Gastrocnemius medialis (tissue), 4 donors: Measurements from ENCODE around the gene CEBPZ. TPM values are rescaled to one million over a fixed set of nuclear protein-coding genes. Genes with fewer than 3 reads are reported as not detected.

Source experiments
- ATAC-seq, 2 donors: fragments of 150-250 bp; one replicate each; pipeline ENCODE4 v1.9.1; 2016
- DNase-seq, 2 donors: peaks; one replicate each; pipeline ENCODE4 v3.0.0-alpha.2; 2019
- H3K27ac ChIP-seq, 4 donors: fragments of 200-600 bp; sonication (generic); 1 replicate in 1 of 4; 2 replicates in 3 of 4; pipeline ENCODE4 v1.5.1; 2016 to 2018; ENCODE audit warnings: mild to moderate bottlenecking in 2 of 4, moderate library complexity in 1 of 4
- H3K27me3 ChIP-seq, 3 donors: fragments of 200-600 bp; sonication (generic) in 2 of 3; 1 replicate in 1 of 3; 2 replicates in 2 of 3; pipeline versions ENCODE4 v1.5.1 to v1.6.0; 2016 to 2019; ENCODE audit warnings: mild to moderate bottlenecking in 1 of 3, moderate library complexity in 1 of 3
- H3K36me3 ChIP-seq, 2 donors: fragments of 200-600 bp; sonication (generic) in 1 of 2; one replicate each; pipeline ENCODE4 v1.5.1; 2017 to 2018
- H3K4me1 ChIP-seq, 2 donors: fragments of 200-600 bp; sonication (generic) in 1 of 2; one replicate each; pipeline ENCODE4 v1.5.1; 2016 to 2017; ENCODE audit warnings: mild to moderate bottlenecking in 2 of 2
- H3K4me3 ChIP-seq, 4 donors: fragments of 200-600 bp; sonication (generic) in 3 of 4; 1 replicate in 1 of 4; 2 replicates in 3 of 4; pipeline ENCODE4 v1.5.1; 2016 to 2019; ENCODE audit warnings: mild to moderate bottlenecking in 2 of 4
- H3K9me3 ChIP-seq, 3 donors: fragments of 200-600 bp; sonication (generic) in 2 of 3; 1 replicate in 1 of 3; 2 replicates in 2 of 3; pipeline ENCODE4 v1.5.1; 2016 to 2019
- POLR2A ChIP-seq, 2 donors: fragments of 450-650 bp; IDR thresholded peaks; one replicate each; pipeline ENCODE4 v1.6.1; 2017; ENCODE audit warnings: antibody characterized with exemption in 2 of 2, mild to moderate bottlenecking in 2 of 2, moderate library complexity in 2 of 2
- in situ Hi-C, 4 donors: fragments of 200-750 bp; cut with MboI; loops; one replicate each; pipeline versions ENCODE4 v1.15.0 to v1.8.0; 2017; ENCODE audit warnings: low sequenced_read_pairs in 4 of 4
- intact Hi-C: fragments of 100-400 bp; cut with DNase I; formaldehyde crosslinking; loops from one replicate; pipeline ENCODE4 v1.15.1; 2023; ENCODE audit warnings: low total_unique reads
- total RNA-seq, 4 donors: library from RNA; depleted of rRNA; stranded (reverse); fragments of >200 nt; gene quantifications; one replicate each; pipeline versions ENCODE4 v1.1.0 to v1.2.3, GENCODE V29; 2016
- TF ChIP-seq, protein P1 (sequence below), 5 experiments: fragments of 450-650 bp in 3 of 5; fragments of 200-600 bp in 2 of 5; sonication (generic) in 2 of 5; IDR thresholded peaks in 4 of 5; conservative IDR thresholded peaks in 1 of 5; 1 replicate in 4 of 5; 2 replicates in 1 of 5; pipeline ENCODE4 v1.5.1; 2016 to 2019; ENCODE audit warnings: antibody characterized with exemption in 5 of 5, mild to moderate bottlenecking in 3 of 5, moderate library complexity in 3 of 5

The CEBPZ gene
- total RNA-seq, 4 donors from 2014 or later: 43.2 to 75.0 (median 51.9) TPM

DNA sequence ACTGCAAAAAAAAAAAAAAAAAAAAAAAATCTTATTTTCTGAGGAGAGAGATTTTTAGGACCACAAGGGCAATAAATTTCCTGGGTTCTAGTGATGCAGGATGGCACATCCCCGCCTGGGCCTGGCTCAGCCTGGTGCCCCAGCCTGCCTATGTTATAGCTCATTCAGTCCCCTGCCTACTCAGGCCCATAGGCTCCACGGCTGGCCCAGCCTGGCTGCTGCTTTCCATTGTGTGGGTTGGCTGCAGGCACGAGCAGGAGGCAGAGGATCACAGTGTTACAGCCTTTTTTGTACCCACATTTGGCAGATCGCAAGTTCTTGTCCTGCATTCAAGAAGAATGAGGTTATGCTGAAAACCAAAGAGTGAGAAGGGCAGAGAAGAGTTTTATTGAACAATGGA lies 40.1 kb downstream of the CEBPZ start:
- no peak overlapping the region for H3K4me3 ChIP-seq
- no peak for DNase-seq
- no peaks in the 10 kb centered on the region for H3K9me3 ChIP-seq
- TF ChIP-seq, protein P1, sequence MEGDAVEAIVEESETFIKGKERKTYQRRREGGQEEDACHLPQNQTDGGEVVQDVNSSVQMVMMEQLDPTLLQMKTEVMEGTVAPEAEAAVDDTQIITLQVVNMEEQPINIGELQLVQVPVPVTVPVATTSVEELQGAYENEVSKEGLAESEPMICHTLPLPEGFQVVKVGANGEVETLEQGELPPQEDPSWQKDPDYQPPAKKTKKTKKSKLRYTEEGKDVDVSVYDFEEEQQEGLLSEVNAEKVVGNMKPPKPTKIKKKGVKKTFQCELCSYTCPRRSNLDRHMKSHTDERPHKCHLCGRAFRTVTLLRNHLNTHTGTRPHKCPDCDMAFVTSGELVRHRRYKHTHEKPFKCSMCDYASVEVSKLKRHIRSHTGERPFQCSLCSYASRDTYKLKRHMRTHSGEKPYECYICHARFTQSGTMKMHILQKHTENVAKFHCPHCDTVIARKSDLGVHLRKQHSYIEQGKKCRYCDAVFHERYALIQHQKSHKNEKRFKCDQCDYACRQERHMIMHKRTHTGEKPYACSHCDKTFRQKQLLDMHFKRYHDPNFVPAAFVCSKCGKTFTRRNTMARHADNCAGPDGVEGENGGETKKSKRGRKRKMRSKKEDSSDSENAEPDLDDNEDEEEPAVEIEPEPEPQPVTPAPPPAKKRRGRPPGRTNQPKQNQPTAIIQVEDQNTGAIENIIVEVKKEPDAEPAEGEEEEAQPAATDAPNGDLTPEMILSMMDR (IDR thresholded peaks at IDR 0.05 in 4 of 5, conservative IDR thresholded peaks at IDR 0.05 in 1 of 5): no peak
- TF ChIP-seq POLR2A (IDR thresholded peaks at IDR 0.05): no peak
- ATAC-seq: no peak
- no peak overlapping the region for H3K27ac ChIP-seq
- H3K27me3 ChIP-seq: no peaks in the 10 kb centered on the region
- no peaks in the 10 kb centered on the region for H3K36me3 ChIP-seq
- H3K4me1 ChIP-seq: no peaks in the 10 kb centered on the region
- intact Hi-C loops: no loop called here
- in situ Hi-C loops: no loop called here

GRCh38 chr2:37190290-37190689 lies 41.1 kb downstream of the CEBPZ start:
- Histone ChIP-seq H3K9me3 (no peaks in the 10 kb centered on the region), H3K4me3 (no peak overlapping the region), H3K27me3 (no peaks in the 10 kb centered on the region), H3K36me3 (no peaks in the 10 kb centered on the region), H3K27ac (no peak overlapping the region), H3K4me1 (no peaks in the 10 kb centered on the region)
- intact Hi-C loops: no loop called here
- DNase-seq (no peak), ATAC-seq (no peak)
- in situ Hi-C loops: no loop called here
- TF ChIP-seq POLR2A (IDR thresholded peaks at IDR 0.05): no peak
- TF ChIP-seq, protein P1 (IDR thresholded peaks at IDR 0.05 in 4 of 5, conservative IDR thresholded peaks at IDR 0.05 in 1 of 5): no peak

DNA sequence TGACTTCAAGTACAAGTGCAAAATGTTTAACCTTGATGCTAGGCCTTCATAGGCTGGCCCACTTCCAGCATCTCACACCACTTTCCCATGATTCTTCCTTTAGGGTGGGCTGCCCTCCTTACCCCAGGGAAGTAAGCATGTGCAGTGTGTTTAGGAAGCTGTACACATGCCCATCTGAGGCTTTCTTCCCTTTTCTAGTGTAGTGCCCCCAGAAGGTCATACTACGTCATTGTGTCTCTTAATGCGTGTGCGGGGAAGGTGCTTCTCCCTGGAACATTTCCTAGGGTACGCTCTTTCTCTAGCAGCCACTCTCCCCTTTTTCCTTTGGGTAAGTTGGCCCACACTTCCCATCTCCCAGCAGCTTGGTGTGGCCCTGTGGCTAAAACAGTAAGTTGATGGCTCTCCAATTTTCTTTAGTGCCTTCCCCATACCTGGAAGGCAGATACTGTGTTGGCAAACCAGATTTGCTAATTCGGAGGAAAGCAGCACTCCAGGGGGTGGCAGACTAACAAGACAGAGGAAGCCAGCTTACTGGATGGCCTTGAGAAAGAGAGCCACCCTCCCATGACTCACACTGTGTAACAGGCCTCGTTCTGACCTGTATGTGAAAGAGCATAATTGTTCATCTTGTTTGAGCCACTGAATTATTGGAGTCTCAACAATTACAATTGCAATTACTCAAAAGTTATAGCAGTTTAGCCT lies 41.8 kb downstream of the CEBPZ start:
- Histone ChIP-seq H3K4me1 (no peaks in the 10 kb centered on the region), H3K27ac (no peak overlapping the region), H3K4me3 (no peak overlapping the region), H3K9me3 (no peaks in the 10 kb centered on the region), H3K36me3 (no peaks in the 10 kb centered on the region), H3K27me3 (no peaks in the 10 kb centered on the region)
- DNase-seq (no peak), ATAC-seq (no peak)
- TF ChIP-seq POLR2A (IDR thresholded peaks at IDR 0.05): no peak
- TF ChIP-seq, protein P1 (IDR thresholded peaks at IDR 0.05 in 4 of 5, conservative IDR thresholded peaks at IDR 0.05 in 1 of 5): no peak
- in situ Hi-C loops: no loop called here
- intact Hi-C loops: no loop called here

DNA sequence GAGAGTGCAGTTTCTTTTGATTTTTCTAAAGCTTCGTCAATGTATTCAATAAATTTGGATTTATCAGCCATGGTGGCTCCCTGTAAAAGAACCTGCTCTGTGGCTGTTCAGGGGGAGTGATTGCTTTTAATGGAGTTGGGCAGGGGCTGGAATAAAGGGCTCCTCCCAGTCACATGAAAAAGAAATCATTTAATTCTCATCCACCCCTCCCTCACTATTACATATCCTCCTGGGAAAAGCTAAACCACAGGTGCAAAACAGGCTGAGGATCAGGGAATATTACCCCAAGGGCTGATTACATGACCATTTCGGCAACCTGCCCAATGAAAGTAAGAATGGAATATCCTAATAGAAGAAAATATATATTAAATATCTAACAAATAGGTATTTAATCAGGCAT lies 42.8 kb downstream of the CEBPZ start, which contains the start of gene SULT6B1:
Gene SULT6B1, minus strand, starts transcription at position 101 of the 400 bp plus-strand sequence. Its CDS starts 30 bp downstream, at position 71.
- Histone ChIP-seq H3K4me3 (no peak within 1 kb of the TSS), H3K27ac (no peak within 1 kb of the TSS), H3K9me3 (no peaks in the 10 kb centered on the region), H3K27me3 (no peaks in the 10 kb centered on the region), H3K4me1 (no peaks in the 10 kb centered on the region), H3K36me3 (no peaks in the 10 kb centered on the region)
- ATAC-seq (no peak), DNase-seq (no peak)
- in situ Hi-C loops: no loop called here
- no peak for TF ChIP-seq POLR2A (IDR thresholded peaks at IDR 0.05)
- intact Hi-C loops: no loop called here

DNA sequence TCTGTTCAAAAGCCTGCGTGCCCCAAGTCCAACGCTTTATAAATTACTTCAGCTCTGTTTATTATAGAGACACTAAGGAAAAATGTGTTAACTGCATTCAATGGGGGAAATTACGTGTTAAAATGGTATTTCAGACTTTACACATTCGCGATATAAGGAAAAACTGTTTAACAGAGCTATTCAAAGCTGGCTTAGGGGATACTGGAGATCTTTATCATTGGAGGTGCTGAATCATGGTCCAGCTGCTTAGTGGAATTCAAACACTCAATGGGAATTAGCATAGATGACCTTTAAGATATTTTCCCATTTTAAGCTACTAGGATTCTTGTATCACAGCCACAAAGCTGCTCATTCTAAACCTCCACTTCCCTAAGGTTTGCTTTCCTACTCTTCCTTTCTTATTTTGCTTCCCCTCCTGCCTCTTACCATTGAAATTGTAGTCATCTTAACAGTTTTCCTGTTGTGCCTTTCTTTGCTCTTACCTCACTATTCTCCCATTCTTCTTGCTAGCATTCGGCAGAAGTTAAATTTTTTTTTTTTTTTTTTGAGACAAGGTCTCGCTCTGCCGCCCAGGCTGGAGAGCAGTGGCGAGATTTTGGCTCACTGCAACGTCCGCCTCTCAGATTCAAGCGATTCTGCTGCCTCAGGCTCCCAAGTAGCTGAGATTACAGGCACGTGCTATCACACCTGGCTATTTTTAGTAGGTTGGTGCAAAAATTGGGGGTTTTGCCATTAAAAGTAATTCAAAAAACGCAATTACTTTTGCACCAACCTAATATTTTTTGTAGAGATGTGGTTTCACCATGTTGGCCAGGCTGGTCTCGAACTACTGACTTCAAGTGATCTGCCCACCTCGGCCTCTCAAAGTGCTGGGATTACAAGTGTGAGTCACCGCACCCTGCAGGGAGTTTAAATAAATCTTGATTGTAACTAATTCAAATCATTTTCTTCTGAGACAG lies 49.4 kb downstream of the CEBPZ start:
- intact Hi-C loops: no loop called here
- TF ChIP-seq, protein P1 (IDR thresholded peaks at IDR 0.05 in 4 of 5, conservative IDR thresholded peaks at IDR 0.05 in 1 of 5): no peak
- TF ChIP-seq POLR2A (IDR thresholded peaks at IDR 0.05): no peak
- Histone ChIP-seq H3K27me3 (no peaks in the 10 kb centered on the region), H3K4me3 (no peak overlapping the region), H3K4me1 (no peaks in the 10 kb centered on the region), H3K27ac (no peak overlapping the region), H3K9me3 (no peaks in the 10 kb centered on the region), H3K36me3 (no peaks in the 10 kb centered on the region)
- ATAC-seq (no peak), DNase-seq (no peak)
- in situ Hi-C loops: no loop called here
